Osteocyte (in vitro differentiated cells): ENCODE measurements around the gene RAP2A. TPM values are rescaled to one million over a fixed set of nuclear protein-coding genes. Genes with fewer than 3 reads are reported as not detected.

Experiments used
- DNase-seq: peaks from one replicate; pipeline ENCODE4 v3.0.0; 2021; ENCODE audit warnings: mixed read lengths; ENCODE audit not compliant: unreplicated experiment; ENCODE audit errors: extremely low spot score
- H3K27ac Mint-ChIP-seq: one replicate; pipeline ENCODE4 v1.8.0; 2021; ENCODE audit warnings: mild to moderate bottlenecking, mixed read lengths; ENCODE audit not compliant: unreplicated experiment
- H3K27me3 Mint-ChIP-seq: one replicate; pipeline ENCODE4 v1.8.0; 2021; ENCODE audit warnings: mixed read lengths; ENCODE audit not compliant: unreplicated experiment
- H3K36me3 Mint-ChIP-seq: one replicate; pipeline ENCODE4 v1.8.0; 2021; ENCODE audit warnings: mixed read lengths; ENCODE audit not compliant: unreplicated experiment
- H3K4me1 Mint-ChIP-seq: one replicate; pipeline ENCODE4 v1.8.0; 2021; ENCODE audit warnings: mixed read lengths; ENCODE audit not compliant: unreplicated experiment
- H3K4me3 Mint-ChIP-seq: one replicate; pipeline ENCODE4 v1.8.0; 2021; ENCODE audit warnings: mild to moderate bottlenecking, moderate library complexity, mixed read lengths; ENCODE audit not compliant: unreplicated experiment
- H3K9me3 Mint-ChIP-seq: one replicate; pipeline ENCODE4 v1.8.0; 2021; ENCODE audit warnings: mixed read lengths; ENCODE audit not compliant: unreplicated experiment
- CTCF ChIP-seq: fragments of 200-600 bp; sonication (generic); IDR thresholded peaks from 2 replicates; pipeline ENCODE4 v1.5.0; 2021; ENCODE audit warnings: antibody characterized with exemption, mild to moderate bottlenecking, moderate library complexity
- total RNA-seq: library from RNA; stranded (reverse); gene quantifications from 2 replicates; pipeline ENCODE4 v1.2.1, GENCODE V29; 2021

Gene RAP2A
- total RNA-seq, 1 donor from 2014 or later: 27.9 TPM

DNA sequence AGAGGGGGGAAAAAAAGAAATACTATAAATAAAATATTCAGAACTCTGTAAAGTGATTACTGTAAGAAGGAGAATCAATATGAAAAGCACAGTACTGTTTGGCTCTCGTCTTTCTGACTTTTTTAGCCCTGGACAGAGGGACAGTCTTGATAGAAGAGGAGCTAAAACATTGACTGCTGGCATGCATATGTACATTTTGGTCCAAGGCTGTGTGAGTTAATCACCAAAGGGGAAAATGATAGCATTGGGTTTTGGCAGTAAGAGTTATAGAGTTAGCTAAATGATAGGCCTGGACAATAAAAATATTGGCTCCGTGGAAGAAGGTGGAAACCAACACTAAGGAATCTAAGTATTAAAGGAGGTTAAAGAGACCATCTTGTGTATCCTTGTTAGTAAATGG lies 50.3 kb downstream of the RAP2A start:
- Mint-ChIP-seq H3K27ac (no peak overlapping the region), H3K4me1 (peaks cover under 1% of the 10 kb centered on the region), H3K9me3 (no peaks in the 10 kb centered on the region), H3K36me3 (no peaks in the 10 kb centered on the region), H3K4me3 (no peak overlapping the region), H3K27me3 (no peaks in the 10 kb centered on the region)
- no peak for TF ChIP-seq CTCF
- DNase-seq: no peak

- no peaks in the 10 kb centered on the region for H3K27me3 Mint-ChIP-seq
- TF ChIP-seq CTCF: no peak
These were observed 51.4 kb downstream of the RAP2A start for GRCh38 chr13:97485320-97485719.

DNA sequence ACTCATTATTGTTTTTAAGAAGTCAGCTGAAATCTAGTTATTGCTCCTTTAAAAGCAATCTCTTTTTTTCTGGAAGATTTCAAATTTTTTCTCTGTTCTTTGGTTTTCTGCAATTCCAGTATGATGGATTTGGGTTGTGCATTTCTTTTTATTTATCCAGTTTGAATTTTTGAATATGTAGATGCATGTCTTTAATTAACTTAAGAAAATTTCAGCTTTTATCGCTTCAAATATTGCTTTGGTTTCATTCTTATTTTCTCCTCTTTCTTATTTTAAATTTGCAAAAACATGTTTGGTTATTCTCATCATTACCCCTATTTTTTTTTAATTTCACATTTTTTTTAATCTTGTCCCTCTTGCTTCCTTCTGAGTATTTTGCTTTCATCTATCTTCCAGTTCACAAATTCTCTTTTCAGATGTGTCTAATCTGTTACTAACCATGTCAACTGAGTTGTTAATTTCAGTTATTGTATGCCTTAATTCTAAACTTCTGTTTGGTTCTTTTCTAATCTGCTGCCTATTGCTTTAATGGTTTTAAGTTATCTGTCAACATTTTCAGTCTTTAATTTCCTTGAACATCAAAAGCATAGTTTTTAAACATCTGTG lies 56.8 kb downstream of the RAP2A start:
- peaks cover 13% of the 10 kb centered on the region for H3K9me3 Mint-ChIP-seq

More at GRCh38 chr13:97485320-97485719, 51.4 kb downstream of the RAP2A start:
- DNase-seq: no peak
- Mint-ChIP-seq H3K27ac (no peak overlapping the region), H3K4me1 (no peaks in the 10 kb centered on the region), H3K4me3 (no peak overlapping the region), H3K9me3 (peaks cover 4% of the 10 kb centered on the region), H3K36me3 (no peaks in the 10 kb centered on the region)

GRCh38 chr13:97491452-97491851 lies 57.5 kb downstream of the RAP2A start:
- Mint-ChIP-seq H3K4me1 (no peaks in the 10 kb centered on the region), H3K36me3 (peaks cover 5% of the 10 kb centered on the region), H3K9me3 (peaks cover 13% of the 10 kb centered on the region), H3K4me3 (no peak overlapping the region), H3K27ac (no peak overlapping the region), H3K27me3 (no peaks in the 10 kb centered on the region)
- TF ChIP-seq CTCF: no peak
- DNase-seq: no peak

More for the DNA sequence above, 56.8 kb downstream of the RAP2A start:
- H3K4me1 Mint-ChIP-seq: no peaks in the 10 kb centered on the region
- no peak overlapping the region for H3K4me3 Mint-ChIP-seq
- no peaks in the 10 kb centered on the region for H3K27me3 Mint-ChIP-seq
- H3K36me3 Mint-ChIP-seq: peaks cover 5% of the 10 kb centered on the region
- no peak overlapping the region for H3K27ac Mint-ChIP-seq
- no peak for TF ChIP-seq CTCF
- DNase-seq: no peak

DNA sequence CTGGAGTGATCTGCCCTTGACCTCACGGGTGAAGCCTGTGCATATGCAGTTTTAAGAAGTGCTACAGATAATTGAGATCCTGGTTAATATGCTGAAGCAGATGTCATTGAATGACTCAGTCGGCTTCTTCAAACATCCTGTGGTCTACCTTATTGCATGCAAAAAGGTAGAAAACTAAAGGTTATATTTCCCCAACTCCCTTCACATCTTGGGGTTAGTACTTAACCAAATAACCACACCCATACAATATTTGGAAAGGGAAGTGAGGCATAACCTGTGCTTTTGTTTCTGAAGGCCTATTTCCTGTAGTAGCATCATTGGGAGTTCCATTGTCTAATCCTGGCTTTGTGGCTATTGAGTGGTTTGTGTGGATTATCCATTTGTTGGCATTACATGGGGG lies 58.3 kb downstream of the RAP2A start:
- no peak overlapping the region for H3K27ac Mint-ChIP-seq
- H3K27me3 Mint-ChIP-seq: no peaks in the 10 kb centered on the region
- no peak overlapping the region for H3K4me3 Mint-ChIP-seq
- no peak for DNase-seq
- H3K4me1 Mint-ChIP-seq: no peaks in the 10 kb centered on the region
- TF ChIP-seq CTCF: no peak
- peaks cover 13% of the 10 kb centered on the region for H3K9me3 Mint-ChIP-seq
- peaks cover 5% of the 10 kb centered on the region for H3K36me3 Mint-ChIP-seq
